B cell (primary cell): ENCODE results near the gene ERLEC1. TPM values are rescaled to one million over a fixed set of nuclear protein-coding genes. Genes with fewer than 3 reads are reported as not detected.

Source experiments
- ATAC-seq: fragments of 200-7000 bp; cut with Tn5 transposase; one replicate; pipeline ENCODE4 v1.10.0; 2021; ENCODE audit warnings: low read depth, mild to moderate bottlenecking, moderate number of reproducible peaks, moderate library complexity
- CTCF ChIA-PET: fragments of 350-600 bp; sonication (Branson Sonifier 250); formaldehyde crosslinking; loops from one replicate; lab custom pipeline; 2021; ENCODE audit warnings: antibody characterized with exemption, inconsistent platforms; lab: Charles Lee
- POLR2A ChIA-PET: fragments of 350-600 bp; sonication (Branson Sonifier 250); formaldehyde crosslinking; loops from one replicate; lab custom pipeline; 2021; ENCODE audit warnings: antibody characterized with exemption; lab: Charles Lee
- DNase-seq: peaks from one replicate; pipeline ENCODE4 v3.0.0; 2013
- H2AFZ ChIP-seq: 2 replicates; pipeline ENCODE4 v1.6.1; 2012; ENCODE audit warnings: mild to moderate bottlenecking, low read depth, low read length; ENCODE audit not compliant: insufficient read depth, poor library complexity, severe bottlenecking
- H3K27ac ChIP-seq, 2 donors: 1 replicate in 1 of 2; 2 replicates in 1 of 2; pipeline ENCODE4 v1.5.1; 2012 to 2013; ENCODE audit warnings: low read length in 2 of 2, mild to moderate bottlenecking in 2 of 2, moderate library complexity in 1 of 2
- H3K27me3 ChIP-seq, 4 experiments: fragments of 200-600 bp in 1 of 4; sonication (generic) in 1 of 4; replicated peaks in 1 of 4; 1 replicate in 2 of 4; 2 replicates in 2 of 4; pipeline versions ENCODE4 v1.6.1 to v1.7.0; 2013 to 2016; ENCODE audit warnings: low read length in 3 of 4, mild to moderate bottlenecking in 2 of 4, mixed read lengths in 1 of 4, moderate library complexity in 1 of 4; ENCODE audit not compliant: insufficient read depth in 4 of 4, control insufficient read depth in 3 of 4; ENCODE audit errors: control extremely low read depth in 1 of 4
- H3K36me3 ChIP-seq, 2 experiments: replicated peaks in 1 of 2; 1 replicate in 1 of 2; 2 replicates in 1 of 2; pipeline versions ENCODE4 v1.6.1 to v1.7.1; 2013; ENCODE audit warnings: low read length in 1 of 2; ENCODE audit not compliant: insufficient read depth in 2 of 2, control insufficient read depth in 1 of 2; ENCODE audit errors: control extremely low read depth in 1 of 2, extremely low read depth in 1 of 2
- H3K4me1 ChIP-seq, 2 donors: fragments of 200-600 bp in 1 of 2; sonication (generic) in 1 of 2; 1 replicate in 1 of 2; 2 replicates in 1 of 2; pipeline versions ENCODE4 v1.5.1 to v1.6.1; 2013 to 2017; ENCODE audit warnings: low read length in 2 of 2; ENCODE audit not compliant: control insufficient read depth in 2 of 2, insufficient read depth in 2 of 2
- H3K4me2 ChIP-seq: replicated peaks from 2 replicates; pipeline ENCODE3; 2012; ENCODE audit warnings: mild to moderate bottlenecking, low read depth, low read length; ENCODE audit not compliant: poor library complexity, severe bottlenecking
- H3K4me3 ChIP-seq, 5 experiments: fragments of 200-600 bp in 1 of 5; sonication (generic) in 1 of 5; 1 replicate in 3 of 5; 2 replicates in 2 of 5; pipeline versions ENCODE4 v1.5.1 to v1.7.0; 2011 to 2016; ENCODE audit warnings: low read length in 4 of 5, mild to moderate bottlenecking in 4 of 5, low read depth in 2 of 5, control low read depth in 1 of 5, moderate library complexity in 1 of 5; ENCODE audit not compliant: insufficient read depth in 1 of 5; ENCODE audit errors: control extremely low read depth in 1 of 5, extremely low read depth in 1 of 5
- H3K79me2 ChIP-seq: fragments of 200-600 bp; sonication (generic); one replicate; pipeline ENCODE4 v1.6.0; 2016; ENCODE audit warnings: low read length; ENCODE audit not compliant: control insufficient read depth, insufficient read depth
- H3K9ac ChIP-seq: fragments of 200-600 bp; sonication (generic); 2 replicates; pipeline ENCODE4 v1.6.1; 2017; ENCODE audit warnings: mild to moderate bottlenecking, low read length, moderate library complexity
- H3K9me3 ChIP-seq, 3 donors: one replicate each; pipeline versions ENCODE4 v1.6.1 to v1.7.1; 2013; ENCODE audit warnings: low read length in 2 of 3; ENCODE audit not compliant: control insufficient read depth in 2 of 3, insufficient read depth in 1 of 3; ENCODE audit errors: control extremely low read depth in 1 of 3
- H4K20me1 ChIP-seq: 2 replicates; pipeline ENCODE4 v1.6.0; 2012; ENCODE audit warnings: mild to moderate bottlenecking, low read length; ENCODE audit not compliant: insufficient read depth, control insufficient read depth, poor library complexity, severe bottlenecking
- H3K27ac Mint-ChIP-seq: one replicate; pipeline ENCODE4 v1.8.0; 2021; ENCODE audit warnings: mixed read lengths
- H3K27me3 Mint-ChIP-seq: one replicate; pipeline ENCODE4 v1.8.0; 2021; ENCODE audit warnings: mixed read lengths
- H3K4me1 Mint-ChIP-seq: one replicate; pipeline ENCODE4 v1.8.0; 2021; ENCODE audit warnings: mixed read lengths
- H3K4me3 Mint-ChIP-seq: one replicate; pipeline ENCODE4 v1.8.0; 2021; ENCODE audit warnings: mixed read lengths
- H3K9me3 Mint-ChIP-seq: one replicate; pipeline ENCODE4 v1.8.0; 2022; ENCODE audit warnings: mixed read lengths; ENCODE audit not compliant: insufficient read depth
- CTCF ChIP-seq: fragments of 200-600 bp; IDR thresholded peaks from one replicate; pipeline ENCODE4 v1.8.0; 2022; ENCODE audit warnings: antibody characterized with exemption, mild to moderate bottlenecking
- EZH2 ChIP-seq: IDR thresholded peaks from 2 replicates; pipeline ENCODE4 v1.6.1; 2012; ENCODE audit warnings: borderline replicate concordance, low read depth, mild to moderate bottlenecking, moderate library complexity, low read length; ENCODE audit not compliant: insufficient read depth, poor library complexity, severe bottlenecking
- WGBS: methylation state at CpG from one replicate; pipeline ENCODE4 v1.1.5; 2013; ENCODE audit warnings: missing lambda C conversion rate; ENCODE audit not compliant: insufficient coverage; 5-methylcytosine and 5-hydroxymethylcytosine counted together
- intact Hi-C: fragments of 100-400 bp; cut with micrococcal nuclease; formaldehyde crosslinking; loops from one replicate; pipeline ENCODE4 v1.10.0; 2022
- polyA plus RNA-seq: library from polyadenylated mRNA; depleted of rRNA; stranded (reverse); fragments of >200 nt; gene quantifications from 2 replicates; pipeline ENCODE4 v1.2.3, GENCODE V29; 2012
- total RNA-seq, 2 donors: library from RNA; stranded (reverse); fragments of 120-200 nt in 1 of 2; gene quantifications; 1 replicate in 1 of 2; 2 replicates in 1 of 2; pipeline versions ENCODE4 v1.2.3 to v1.2.4, GENCODE V29; 2013 to 2022

Gene ERLEC1
- total and polyA plus RNA-seq, 2 donors (not counting 1 experiment from before 2014, with no cell fraction given) = 20.4 to 22.9 TPM

GRCh38 chr2:53813151-53813550 is 26.3 kb downstream of the ERLEC1 start:
- Mint-ChIP-seq H3K4me3 (no peak overlapping the region), H3K27ac (peak overlapping the region; percentile 24), H3K9me3 (no peaks in the 10 kb centered on the region), H3K4me1 (no peaks in the 10 kb centered on the region), H3K27me3 (no peaks in the 10 kb centered on the region)
- POLR2A ChIA-PET = no interaction called here
- Histone ChIP-seq H3K4me2 (no peak overlapping the region), H3K36me3 (peaks cover 22 to 77% of the 10 kb centered on the region in 2 experiments), H3K4me1 (no peaks in the 10 kb centered on the region), H3K27ac (no peak overlapping the region), H4K20me1 (no peaks in the 10 kb centered on the region), H3K79me2 (no peaks in the 10 kb centered on the region), H3K9me3 (no peaks in the 10 kb centered on the region), H2AFZ (no peak overlapping the region), H3K4me3 (no peak overlapping the region), H3K9ac (no peak overlapping the region), H3K27me3 (no peaks in the 10 kb centered on the region)
- CTCF ChIA-PET = no interaction called here
- intact Hi-C loops = no loop called here
- ATAC-seq = no peak
- DNase-seq = no peak
- no peak for TF ChIP-seq CTCF
- no peak for TF ChIP-seq EZH2

- POLR2A ChIA-PET = no interaction called here
These were observed 32.1 kb downstream of the ERLEC1 start for GRCh38 chr2:53818854-53819435.

More at GRCh38 chr2:53818854-53819435, 32.1 kb downstream of the ERLEC1 start:
- no peaks in the 10 kb centered on the region for H3K9me3 Mint-ChIP-seq
- no peak overlapping the region for H3K4me3 Mint-ChIP-seq
- H4K20me1 ChIP-seq = no peaks in the 10 kb centered on the region
- DNase-seq (no peak), ATAC-seq (no peak)
- no peaks in the 10 kb centered on the region for H3K79me2 ChIP-seq
- H3K27ac ChIP-seq = no peak overlapping the region
- CTCF ChIA-PET = no interaction called here
- H3K27me3 Mint-ChIP-seq = no peaks in the 10 kb centered on the region
- WGBS = 98% methylated on average over 3 of the region's 3 CpGs
- no peaks in the 10 kb centered on the region for H3K4me1 Mint-ChIP-seq
- H3K27me3 ChIP-seq = no peaks in the 10 kb centered on the region
- no peaks in the 10 kb centered on the region for H3K4me1 ChIP-seq
- TF ChIP-seq CTCF (no peak), EZH2 (no peak)
- H3K27ac Mint-ChIP-seq = no peak overlapping the region
- no peaks in the 10 kb centered on the region for H3K9me3 ChIP-seq
- no peak overlapping the region for H3K4me2 ChIP-seq
- no peak overlapping the region for H3K4me3 ChIP-seq
- peaks cover 8 to 39% of the 10 kb centered on the region in 2 experiments for H3K36me3 ChIP-seq
- no peak overlapping the region for H2AFZ ChIP-seq
- no peak overlapping the region for H3K9ac ChIP-seq
- intact Hi-C loops = no loop called here
